K562 (cell line): Measurements from ENCODE around the gene STUB1.

Experiments used
- BMI1 ChIP-seq: fragments of 150-350 bp; IDR thresholded peaks from 2 replicates; pipeline ENCODE4 v1.6.1; 2014; ENCODE audit warnings: low read length
- CEBPB ChIP-seq: fragments of 450-650 bp; IDR thresholded peaks from 2 replicates; pipeline ENCODE4 v1.6.1; 2016; ENCODE audit warnings: missing genetic modification characterization, missing compliant biosample characterization
- CHD2 ChIP-seq: IDR thresholded peaks from 2 replicates; pipeline ENCODE4 v1.6.1; 2011; ENCODE audit warnings: low read depth, low read length
- CTCF ChIP-seq, 3 experiments: IDR thresholded peaks in 2 of 3; conservative IDR thresholded peaks in 1 of 3; 2 replicates each; pipeline ENCODE4 v1.5.1; 2011 to 2012; ENCODE audit warnings: low read length in 3 of 3, mild to moderate bottlenecking in 3 of 3, control low read depth in 2 of 3, improper control_type of control experiment in 1 of 3, inconsistent platforms in 1 of 3, low read depth in 1 of 3, mixed read lengths in 1 of 3, moderate library complexity in 1 of 3; ENCODE audit not compliant: insufficient read depth in 2 of 3
- EHMT2 ChIP-seq: fragments of 450-650 bp; IDR thresholded peaks from 2 replicates; pipeline ENCODE4 v1.6.1; 2018; ENCODE audit warnings: antibody characterized with exemption
- MLX ChIP-seq, 2 experiments: fragments of 450-650 bp in 1 of 2; sonication (generic) in 1 of 2; formaldehyde crosslinking; conservative IDR thresholded peaks; 2 replicates each; pipeline versions ENCODE4 v1.4.0 to v1.8.1; 2020 to 2022; ENCODE audit warnings: mild to moderate bottlenecking in 1 of 2, missing genetic modification reagents in 1 of 2
- MTA2 ChIP-seq: fragments of 450-650 bp; IDR thresholded peaks from 2 replicates; pipeline ENCODE4 v1.6.1; 2016; ENCODE audit warnings: low read depth
- NFXL1 ChIP-seq: fragments of 450-650 bp; formaldehyde crosslinking; IDR thresholded peaks from 2 replicates; pipeline ENCODE4 v1.4.0; 2021; ENCODE audit warnings: mild to moderate bottlenecking
- NR3C1 ChIP-seq: sonication (generic); formaldehyde crosslinking; IDR thresholded peaks from 2 replicates; pipeline ENCODE4 v1.8.1; 2022; ENCODE audit warnings: missing genetic modification reagents
- ZNF41 ChIP-seq: fragments of 250-450 bp; sonication (Bioruptor Pico); conservative IDR thresholded peaks from 2 replicates; pipeline ENCODE4 v1.4.0; 2020; ENCODE audit warnings: mild to moderate bottlenecking
- TF ChIP-seq, protein P1 (sequence below): IDR thresholded peaks from 3 replicates; pipeline ENCODE4 v1.6.1; 2011; ENCODE audit warnings: borderline replicate concordance, mild to moderate bottlenecking, moderate library complexity; ENCODE audit not compliant: insufficient read length; ENCODE audit errors: extremely low read depth

- TF ChIP-seq, protein P1, sequence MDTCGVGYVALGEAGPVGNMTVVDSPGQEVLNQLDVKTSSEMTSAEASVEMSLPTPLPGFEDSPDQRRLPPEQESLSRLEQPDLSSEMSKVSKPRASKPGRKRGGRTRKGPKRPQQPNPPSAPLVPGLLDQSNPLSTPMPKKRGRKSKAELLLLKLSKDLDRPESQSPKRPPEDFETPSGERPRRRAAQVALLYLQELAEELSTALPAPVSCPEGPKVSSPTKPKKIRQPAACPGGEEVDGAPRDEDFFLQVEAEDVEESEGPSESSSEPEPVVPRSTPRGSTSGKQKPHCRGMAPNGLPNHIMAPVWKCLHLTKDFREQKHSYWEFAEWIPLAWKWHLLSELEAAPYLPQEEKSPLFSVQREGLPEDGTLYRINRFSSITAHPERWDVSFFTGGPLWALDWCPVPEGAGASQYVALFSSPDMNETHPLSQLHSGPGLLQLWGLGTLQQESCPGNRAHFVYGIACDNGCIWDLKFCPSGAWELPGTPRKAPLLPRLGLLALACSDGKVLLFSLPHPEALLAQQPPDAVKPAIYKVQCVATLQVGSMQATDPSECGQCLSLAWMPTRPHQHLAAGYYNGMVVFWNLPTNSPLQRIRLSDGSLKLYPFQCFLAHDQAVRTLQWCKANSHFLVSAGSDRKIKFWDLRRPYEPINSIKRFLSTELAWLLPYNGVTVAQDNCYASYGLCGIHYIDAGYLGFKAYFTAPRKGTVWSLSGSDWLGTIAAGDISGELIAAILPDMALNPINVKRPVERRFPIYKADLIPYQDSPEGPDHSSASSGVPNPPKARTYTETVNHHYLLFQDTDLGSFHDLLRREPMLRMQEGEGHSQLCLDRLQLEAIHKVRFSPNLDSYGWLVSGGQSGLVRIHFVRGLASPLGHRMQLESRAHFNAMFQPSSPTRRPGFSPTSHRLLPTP: no peak
- TF ChIP-seq CEBPB (tag) (no peak), CTCF (IDR thresholded peaks at IDR 0.05 in 2 of 3, conservative IDR thresholded peaks at IDR 0.05 in 1 of 3; ENCODE audit: insufficient read depth in 2 of 3, low read depth in 1 of 3, low read length in 3 of 3) (no peak), MTA2 (no peak), CHD2 (no peak), MLX (CRISPR knock-in tag; conservative IDR thresholded peaks at IDR 0.05) (no peak), NFXL1 (no peak), BMI1 (no peak), ZNF41 (CRISPR knock-in tag) (no peak), NR3C1 (no peak), EHMT2 (no peak)
These were observed 375 bp downstream of the STUB1 start for GRCh38 chr16:680625-680945.
